Lung (tissue), 12 donors: ENCODE results near the gene DHRS12. TPM values are rescaled to one million over a fixed set of nuclear protein-coding genes. Genes with fewer than 3 reads are reported as not detected.

Experiments
- ATAC-seq: fragments of 200-7000 bp; cut with Tn5 transposase; one replicate; pipeline ENCODE4 v1.9.1; 2020; ENCODE audit warnings: moderate number of reproducible peaks; ENCODE audit not compliant: insufficient read depth, low FRiP score
- DNase-seq, 3 donors: peaks; one replicate each; pipeline ENCODE4 v3.0.0-alpha.2; 2013 to 2017
- H3K27ac ChIP-seq, 2 donors: one replicate each; pipeline ENCODE4 v1.5.1; 2013; ENCODE audit warnings: mild to moderate bottlenecking in 2 of 2, moderate library complexity in 2 of 2, control low read depth in 1 of 2, inconsistent platforms in 1 of 2, low read depth in 1 of 2, low read length in 1 of 2
- H3K27me3 ChIP-seq, 3 donors: one replicate each; pipeline ENCODE4 v1.5.1; 2013; ENCODE audit warnings: low read length in 2 of 3; ENCODE audit not compliant: control insufficient read depth in 3 of 3, insufficient read depth in 3 of 3
- H3K36me3 ChIP-seq, 4 donors: one replicate each; pipeline ENCODE4 v1.5.1; 2013; ENCODE audit warnings: low read length in 4 of 4, mild to moderate bottlenecking in 1 of 4, moderate library complexity in 1 of 4; ENCODE audit not compliant: control insufficient read depth in 4 of 4, insufficient read depth in 4 of 4
- H3K4me1 ChIP-seq, 5 donors: one replicate each; pipeline ENCODE4 v1.5.1; 2013; ENCODE audit warnings: low read length in 5 of 5, mild to moderate bottlenecking in 2 of 5, moderate library complexity in 1 of 5; ENCODE audit not compliant: control insufficient read depth in 5 of 5, insufficient read depth in 5 of 5
- H3K4me3 ChIP-seq: one replicate; pipeline ENCODE4 v1.5.1; 2013; ENCODE audit warnings: mild to moderate bottlenecking, control low read depth, moderate library complexity
- H3K9ac ChIP-seq, 2 donors: one replicate each; pipeline ENCODE4 v1.5.1; 2013; ENCODE audit warnings: low read length in 2 of 2, control low read depth in 1 of 2; ENCODE audit not compliant: insufficient read depth in 1 of 2
- H3K9me3 ChIP-seq, 4 donors: one replicate each; pipeline ENCODE4 v1.5.1; 2013; ENCODE audit warnings: low read length in 3 of 4, mild to moderate bottlenecking in 1 of 4, moderate library complexity in 1 of 4; ENCODE audit not compliant: control insufficient read depth in 4 of 4, insufficient read depth in 3 of 4
- WGBS, 2 donors: extraction: QIAGEN DNeasy Blood & Tissue Kit; methylation state at CpG; one replicate each; pipeline ENCODE4 v1.1.7; 2013; 5-methylcytosine and 5-hydroxymethylcytosine counted together
- polyA plus RNA-seq, 2 donors: library from polyadenylated mRNA; stranded (reverse); fragments of 200-250 nt; gene quantifications; one replicate each; pipeline ENCODE4 v1.2.1, GENCODE V29; 2013
- total RNA-seq, 2 donors: library from RNA; depleted of rRNA in 1 of 2; stranded (reverse); fragments of >200 nt in 1 of 2; gene quantifications; one replicate each; pipeline ENCODE4 v1.2.1, GENCODE V29; 2014 to 2021
- TF ChIP-seq, protein P1 (sequence below): IDR thresholded peaks from 2 replicates; pipeline ENCODE4 v1.5.1; 2012; ENCODE audit warnings: mild to moderate bottlenecking; ENCODE audit errors: control extremely low read depth, extremely low read depth
- donor health status: control.
- donor health status: control.
- donor health status: Bipolar disorder and iron deficiency.
- donor health status: healthy.
- donor health status: DM: yes; HTN: yes; CAD: no.

DHRS12 gene
- total and polyA plus RNA-seq, 4 donors, result 8.5 to 17.9 (median 12.0) TPM

- H3K27me3 ChIP-seq, result no peaks in the 10 kb centered on the region
- no peak overlapping the region for H3K9ac ChIP-seq
- H3K4me1 ChIP-seq, result peaks cover 0 to 7% (median 0%) of the 10 kb centered on the region in 5 donors
- no peaks in the 10 kb centered on the region for H3K9me3 ChIP-seq
- DNase-seq (no peak), ATAC-seq (no peak)
- H3K36me3 ChIP-seq, result no peaks in the 10 kb centered on the region
- TF ChIP-seq, protein P1, sequence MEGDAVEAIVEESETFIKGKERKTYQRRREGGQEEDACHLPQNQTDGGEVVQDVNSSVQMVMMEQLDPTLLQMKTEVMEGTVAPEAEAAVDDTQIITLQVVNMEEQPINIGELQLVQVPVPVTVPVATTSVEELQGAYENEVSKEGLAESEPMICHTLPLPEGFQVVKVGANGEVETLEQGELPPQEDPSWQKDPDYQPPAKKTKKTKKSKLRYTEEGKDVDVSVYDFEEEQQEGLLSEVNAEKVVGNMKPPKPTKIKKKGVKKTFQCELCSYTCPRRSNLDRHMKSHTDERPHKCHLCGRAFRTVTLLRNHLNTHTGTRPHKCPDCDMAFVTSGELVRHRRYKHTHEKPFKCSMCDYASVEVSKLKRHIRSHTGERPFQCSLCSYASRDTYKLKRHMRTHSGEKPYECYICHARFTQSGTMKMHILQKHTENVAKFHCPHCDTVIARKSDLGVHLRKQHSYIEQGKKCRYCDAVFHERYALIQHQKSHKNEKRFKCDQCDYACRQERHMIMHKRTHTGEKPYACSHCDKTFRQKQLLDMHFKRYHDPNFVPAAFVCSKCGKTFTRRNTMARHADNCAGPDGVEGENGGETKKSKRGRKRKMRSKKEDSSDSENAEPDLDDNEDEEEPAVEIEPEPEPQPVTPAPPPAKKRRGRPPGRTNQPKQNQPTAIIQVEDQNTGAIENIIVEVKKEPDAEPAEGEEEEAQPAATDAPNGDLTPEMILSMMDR, result no peak
- no peak overlapping the region for H3K4me3 ChIP-seq
- 84 to 91% methylated on average over 1 of the region's 1 CpG for WGBS, 2 donors
- H3K27ac ChIP-seq, result no peak overlapping the region
These were observed 42.8 kb upstream of the DHRS12 start for GRCh38 chr13:51846756-51847155.

DNA sequence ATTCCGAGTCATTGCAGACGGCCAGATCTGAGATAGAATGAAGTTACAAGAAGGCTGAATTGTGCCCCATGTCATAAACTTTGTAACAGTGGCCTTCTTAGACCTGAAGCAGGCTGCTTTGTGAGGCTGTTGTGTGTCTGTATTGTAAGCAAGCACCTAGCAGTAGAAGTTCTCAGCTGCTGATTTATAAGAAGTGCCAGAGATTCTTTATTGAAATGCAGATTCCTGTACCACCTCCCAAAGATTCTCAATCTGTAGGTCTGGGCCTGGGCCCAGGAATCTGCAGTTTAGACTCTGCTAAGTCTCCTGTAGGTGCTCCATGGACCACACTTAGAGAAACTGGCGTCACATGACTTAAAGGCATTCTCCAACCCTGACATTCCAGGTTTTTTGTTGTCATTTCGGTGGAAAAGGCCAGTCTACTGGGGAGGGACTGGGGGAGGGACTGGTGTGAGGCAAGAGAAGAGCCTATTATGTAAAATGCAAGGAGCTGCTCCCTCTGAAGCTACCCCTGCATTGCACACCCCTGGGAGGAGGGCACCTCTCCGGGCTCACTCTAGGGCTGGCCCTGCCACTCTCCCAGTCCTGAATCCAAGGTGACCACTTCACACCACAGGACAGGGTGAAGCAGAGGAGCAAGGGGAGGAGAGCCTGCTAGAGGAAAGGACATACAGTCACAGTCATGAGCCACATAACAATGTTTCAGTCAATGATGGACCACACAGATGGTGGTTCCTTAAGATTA is 41.8 kb upstream of the DHRS12 start:
- 74 to 93% methylated on average over 5 of the region's 5 CpGs for WGBS, 2 donors
- Histone ChIP-seq H3K27me3 (no peaks in the 10 kb centered on the region), H3K36me3 (no peaks in the 10 kb centered on the region), H3K9ac (no peak overlapping the region), H3K4me3 (no peak overlapping the region), H3K9me3 (no peaks in the 10 kb centered on the region), H3K27ac (no peak overlapping the region), H3K4me1 (peaks cover 0 to 7% (median 0%) of the 10 kb centered on the region in 5 donors)
- ATAC-seq (no peak), DNase-seq (no peak)
- TF ChIP-seq, protein P1, result no peak

DNA sequence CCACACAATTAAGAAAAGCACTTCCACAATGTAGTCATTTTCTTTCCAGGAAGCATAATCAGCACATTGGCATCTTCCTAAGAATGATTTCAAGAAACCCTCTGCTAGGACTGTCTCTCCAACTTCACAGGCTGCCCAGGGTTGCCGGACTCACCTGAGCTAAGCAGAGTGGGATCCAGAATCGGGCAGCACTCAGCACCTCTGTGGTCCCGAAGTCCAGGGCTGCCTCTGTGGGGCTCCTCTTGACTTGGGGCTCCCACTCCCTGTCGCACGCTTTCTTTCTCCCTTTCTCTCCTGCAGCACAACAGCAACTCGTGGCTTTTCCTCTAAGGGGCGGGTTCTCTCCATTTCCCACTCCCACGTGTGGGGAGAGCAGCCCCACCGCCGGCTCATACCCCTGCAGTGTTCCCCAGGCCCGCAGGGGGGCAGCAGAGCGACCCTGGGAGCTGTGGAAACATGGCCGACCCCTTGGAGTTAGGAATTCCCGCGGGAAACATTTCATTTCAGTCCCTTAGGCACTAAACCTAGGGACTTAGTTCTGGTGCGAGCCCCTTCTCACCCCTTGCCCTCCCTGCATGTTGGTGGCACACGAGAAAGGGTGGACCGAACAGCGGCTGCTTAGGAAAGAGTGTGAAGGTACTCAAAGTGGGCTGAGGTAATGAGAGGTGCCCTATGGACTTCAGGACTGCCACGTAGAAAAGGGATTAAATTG is 41.1 kb upstream of the DHRS12 start, which contains the start of gene TMEM272:
TSS of gene TMEM272 (minus strand) at position 316 of the 712 bp plus-strand sequence. CDS start 6,647 bp downstream, outside the sequence.
- ATAC-seq (peak; percentile 91), DNase-seq (peak; percentile 41 to 57 (median 47))
- 39 to 42% methylated on average over 20 of the region's 20 CpGs for WGBS, 2 donors
- H3K27ac ChIP-seq, result no peak within 1 kb of the TSS
- TF ChIP-seq, protein P1, result peak; percentile 44
- no peak within 1 kb of the TSS for H3K4me3 ChIP-seq
- no peaks in the 10 kb centered on the region for H3K9me3 ChIP-seq
- no peaks in the 10 kb centered on the region for H3K27me3 ChIP-seq
- H3K9ac ChIP-seq, result no peak within 1 kb of the TSS
- H3K36me3 ChIP-seq, result no peaks in the 10 kb centered on the region
- H3K4me1 ChIP-seq, result peaks cover 0 to 7% (median 0%) of the 10 kb centered on the region in 5 donors
